LNCAP (cell line): ENCODE measurements around the gene CHRNA10.

ENCODE experiments used
- TF ChIP-seq, protein P1 (sequence below): fragments of 450-650 bp; IDR thresholded peaks from 2 replicates; pipeline ENCODE4 v1.5.1; 2017; ENCODE audit warnings: mild to moderate bottlenecking

CHRNA10 gene, protein sequence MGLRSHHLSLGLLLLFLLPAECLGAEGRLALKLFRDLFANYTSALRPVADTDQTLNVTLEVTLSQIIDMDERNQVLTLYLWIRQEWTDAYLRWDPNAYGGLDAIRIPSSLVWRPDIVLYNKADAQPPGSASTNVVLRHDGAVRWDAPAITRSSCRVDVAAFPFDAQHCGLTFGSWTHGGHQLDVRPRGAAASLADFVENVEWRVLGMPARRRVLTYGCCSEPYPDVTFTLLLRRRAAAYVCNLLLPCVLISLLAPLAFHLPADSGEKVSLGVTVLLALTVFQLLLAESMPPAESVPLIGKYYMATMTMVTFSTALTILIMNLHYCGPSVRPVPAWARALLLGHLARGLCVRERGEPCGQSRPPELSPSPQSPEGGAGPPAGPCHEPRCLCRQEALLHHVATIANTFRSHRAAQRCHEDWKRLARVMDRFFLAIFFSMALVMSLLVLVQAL

DNA sequence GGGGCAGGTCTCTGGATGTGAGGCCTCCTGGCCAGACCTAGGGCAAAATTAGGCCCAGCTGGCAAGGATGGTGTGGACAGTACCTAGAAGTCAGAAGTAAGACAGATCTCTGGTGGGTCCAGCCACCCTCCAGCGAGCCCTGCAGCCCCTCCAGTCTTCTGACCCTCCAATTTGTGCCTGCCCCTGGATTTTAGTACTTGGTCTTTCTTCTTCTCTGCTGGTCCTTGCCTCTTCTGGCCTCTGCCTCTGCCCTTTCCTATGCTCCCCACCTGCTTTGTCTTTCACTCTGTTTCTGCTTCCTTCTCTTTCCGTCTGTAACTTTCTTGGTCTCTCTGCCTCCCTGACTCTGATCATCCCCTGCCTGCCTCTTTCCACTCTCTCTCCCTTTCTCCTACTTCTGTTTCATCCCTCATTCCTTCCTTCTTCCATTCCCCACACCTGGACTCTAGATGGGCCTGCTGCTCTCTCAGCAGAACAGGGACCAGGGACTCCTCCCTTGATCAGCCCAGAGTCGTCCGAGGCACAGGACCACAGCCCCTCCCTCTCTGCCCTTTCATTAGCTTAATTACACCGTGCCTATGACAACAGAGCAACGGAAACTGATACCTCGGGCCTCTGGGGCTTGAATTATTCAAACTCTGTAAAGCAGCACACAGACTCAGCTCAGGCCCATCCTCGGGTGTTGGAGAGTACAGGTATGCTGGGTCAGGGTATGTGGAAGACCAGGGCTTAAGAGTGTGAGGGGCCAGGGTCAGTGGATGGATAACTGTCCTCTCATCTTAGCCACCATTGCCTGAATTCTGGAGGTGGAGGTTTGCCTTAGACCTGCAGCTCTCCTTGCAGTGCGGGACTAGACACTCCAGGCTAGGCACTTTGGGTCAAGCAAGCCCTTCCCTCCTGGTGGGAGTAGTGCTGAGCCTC, at the start of gene CHRNA10:
Gene CHRNA10 (minus strand): TSS at position 51 of the 921 bp plus-strand sequence. CDS start 72 bp downstream, outside the sequence.
- TF ChIP-seq, protein P1, sequence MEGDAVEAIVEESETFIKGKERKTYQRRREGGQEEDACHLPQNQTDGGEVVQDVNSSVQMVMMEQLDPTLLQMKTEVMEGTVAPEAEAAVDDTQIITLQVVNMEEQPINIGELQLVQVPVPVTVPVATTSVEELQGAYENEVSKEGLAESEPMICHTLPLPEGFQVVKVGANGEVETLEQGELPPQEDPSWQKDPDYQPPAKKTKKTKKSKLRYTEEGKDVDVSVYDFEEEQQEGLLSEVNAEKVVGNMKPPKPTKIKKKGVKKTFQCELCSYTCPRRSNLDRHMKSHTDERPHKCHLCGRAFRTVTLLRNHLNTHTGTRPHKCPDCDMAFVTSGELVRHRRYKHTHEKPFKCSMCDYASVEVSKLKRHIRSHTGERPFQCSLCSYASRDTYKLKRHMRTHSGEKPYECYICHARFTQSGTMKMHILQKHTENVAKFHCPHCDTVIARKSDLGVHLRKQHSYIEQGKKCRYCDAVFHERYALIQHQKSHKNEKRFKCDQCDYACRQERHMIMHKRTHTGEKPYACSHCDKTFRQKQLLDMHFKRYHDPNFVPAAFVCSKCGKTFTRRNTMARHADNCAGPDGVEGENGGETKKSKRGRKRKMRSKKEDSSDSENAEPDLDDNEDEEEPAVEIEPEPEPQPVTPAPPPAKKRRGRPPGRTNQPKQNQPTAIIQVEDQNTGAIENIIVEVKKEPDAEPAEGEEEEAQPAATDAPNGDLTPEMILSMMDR: no peak

DNA sequence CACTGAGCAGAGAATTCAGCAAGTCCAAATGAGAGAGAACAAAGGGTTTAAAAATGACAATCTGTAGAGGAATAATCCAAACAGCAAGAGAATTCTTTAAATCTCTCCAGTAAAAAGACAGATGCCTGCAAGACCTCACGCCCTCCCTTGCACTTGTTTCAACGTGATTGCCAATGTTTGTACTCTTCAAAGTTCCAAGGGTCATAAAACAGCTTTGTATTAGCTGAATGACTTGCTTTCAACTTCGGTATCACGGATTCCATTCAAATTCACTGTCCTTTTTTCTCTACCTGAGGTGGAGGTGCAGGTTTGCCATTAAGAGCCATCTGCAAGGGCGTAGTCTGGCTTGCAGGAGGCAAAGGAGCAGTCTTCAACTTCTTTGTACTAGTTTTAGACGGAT, 41.1 kb upstream of the CHRNA10 start:
- TF ChIP-seq, protein P1: no peak

DNA sequence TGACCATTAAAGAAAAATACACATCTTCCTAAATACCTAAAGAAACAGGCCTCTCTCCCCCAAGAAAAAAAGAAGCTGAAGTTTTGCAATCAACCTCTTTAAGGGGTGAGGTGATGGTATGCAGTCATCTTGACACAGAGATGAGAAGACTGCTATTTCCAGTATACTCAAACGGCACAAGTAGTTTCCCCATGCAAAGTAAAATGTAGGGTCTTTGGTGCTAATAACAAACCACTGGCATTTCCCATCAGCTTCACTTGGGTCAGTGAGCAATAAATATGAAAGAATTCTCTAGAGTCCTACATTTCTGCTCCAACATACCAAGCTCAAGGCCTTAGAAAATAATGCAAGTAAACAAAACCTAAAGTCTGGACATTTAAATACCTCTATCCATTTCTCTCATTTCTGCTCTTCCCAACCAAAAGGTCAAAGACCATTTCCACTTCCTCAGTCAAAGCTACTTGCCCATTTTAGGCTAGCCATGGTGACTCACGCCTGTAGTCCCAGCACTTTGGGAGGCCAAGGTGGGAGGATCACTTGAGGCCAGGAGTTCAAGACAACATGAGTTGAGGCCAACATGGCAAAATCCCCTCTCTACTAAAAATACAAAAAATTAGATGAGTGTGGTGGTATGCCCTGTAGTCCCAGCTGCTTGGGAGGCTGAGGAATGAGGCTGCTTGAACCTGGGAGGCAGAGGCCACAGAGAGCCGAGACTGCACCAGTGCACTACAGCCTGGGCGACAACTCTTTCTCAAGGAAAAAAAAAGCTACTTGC, 39.5 kb upstream of the CHRNA10 start:
- TF ChIP-seq, protein P1: no peak

DNA sequence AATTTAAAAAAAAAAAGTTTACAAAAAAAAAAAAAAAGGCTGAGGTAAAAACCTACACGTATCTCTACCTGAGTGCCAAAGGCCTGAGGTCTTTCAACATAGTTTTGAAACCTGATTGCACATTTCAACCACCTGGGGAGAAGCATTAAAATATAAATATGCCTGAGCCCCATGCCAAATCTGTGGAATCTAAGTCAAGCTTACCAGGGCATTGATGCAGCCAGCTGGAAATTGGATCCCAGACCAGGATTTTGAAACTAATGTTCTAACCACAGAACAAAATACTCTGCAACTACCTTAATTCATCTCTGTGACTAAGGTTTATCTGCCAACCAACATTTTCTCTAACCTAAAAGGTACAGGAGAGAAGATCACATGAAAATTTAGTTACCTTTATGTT, 38.8 kb upstream of the CHRNA10 start:
- TF ChIP-seq, protein P1: no peak

DNA sequence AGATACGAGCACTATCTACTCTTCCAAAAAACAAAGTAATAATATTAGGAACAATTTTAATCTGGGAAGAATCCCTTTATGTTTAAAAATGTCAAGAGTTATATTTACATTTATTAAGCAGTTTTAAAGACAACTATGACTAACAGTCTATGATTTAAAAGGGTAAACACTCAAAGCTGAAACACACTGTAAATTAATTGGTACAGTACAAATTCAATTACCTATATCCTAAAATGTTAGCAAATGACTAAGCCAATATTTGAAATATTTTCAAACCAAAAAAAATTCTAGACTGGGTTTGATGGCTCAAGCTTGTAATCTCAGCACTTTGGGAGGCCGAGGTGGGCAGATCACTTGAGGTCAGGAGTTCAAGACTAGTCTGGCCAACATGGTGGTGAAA, 36.0 kb upstream of the CHRNA10 start:
- TF ChIP-seq, protein P1: no peak

DNA sequence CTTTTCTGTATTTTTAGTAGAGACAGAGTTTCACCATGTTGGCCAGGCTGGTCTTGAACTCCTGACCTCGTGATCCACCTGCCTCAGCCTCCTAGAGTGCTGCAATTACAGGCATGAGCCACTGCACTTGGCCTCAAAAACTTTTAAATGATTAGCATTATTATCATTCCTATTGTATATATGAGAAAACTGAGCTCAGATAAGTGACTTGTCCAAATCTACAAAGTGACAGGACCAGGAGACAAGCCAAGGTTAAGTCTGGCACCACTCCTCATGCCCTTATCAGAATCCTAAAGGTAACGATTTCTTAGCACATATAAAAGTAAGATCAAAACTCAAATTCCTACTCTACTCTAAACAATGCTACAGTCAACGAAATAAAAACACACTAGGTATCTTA, 32.2 kb upstream of the CHRNA10 start:
- TF ChIP-seq, protein P1: no peak

DNA sequence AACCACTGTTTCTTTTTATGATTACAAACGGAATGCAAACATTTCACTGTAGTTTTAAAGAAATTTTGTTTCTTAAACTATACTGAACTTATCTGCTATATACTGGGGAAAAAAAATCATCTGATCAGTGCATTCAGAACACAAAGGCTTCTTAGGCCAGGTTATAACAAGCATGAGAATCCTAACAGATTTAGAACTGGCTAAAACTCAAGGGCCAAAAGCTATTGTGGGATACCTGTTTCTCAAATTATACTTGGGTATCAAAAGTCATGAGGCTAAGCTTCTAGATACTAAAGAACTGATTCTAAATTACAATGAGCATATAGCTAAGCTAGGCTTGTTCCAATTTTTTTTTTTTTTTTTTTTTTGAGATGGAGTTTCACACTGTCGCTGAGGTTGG, 29.7 kb upstream of the CHRNA10 start:
- TF ChIP-seq, protein P1: no peak
